Astrocyte (in vitro differentiated cells and primary cell): Measurements from ENCODE around the gene RPLP1. TPM values are rescaled to one million over a fixed set of nuclear protein-coding genes. Genes with fewer than 3 reads are reported as not detected.

Experiments used
- DNase-seq: peaks from one replicate; pipeline ENCODE4 v3.0.0-alpha.2; 2010; ENCODE audit warnings: low read depth
- FAIRE-seq: peaks from 2 replicates; lab custom pipeline; 2011; peaks lifted over from hg19 to GRCh38; lab: Jason Lieb, UNC
- H2AFZ ChIP-seq: 2 replicates; pipeline ENCODE4 v1.6.0; 2012; ENCODE audit warnings: low read depth, low read length, inconsistent platforms
- H3K27ac ChIP-seq: 2 replicates; pipeline ENCODE4 v1.5.1; 2011; ENCODE audit warnings: low read depth, low read length, inconsistent platforms
- H3K27me3 ChIP-seq: 2 replicates; pipeline ENCODE4 v1.6.0; 2011; ENCODE audit warnings: low read length, inconsistent platforms; ENCODE audit not compliant: insufficient read depth
- H3K36me3 ChIP-seq: 2 replicates; pipeline ENCODE4 v1.5.1; 2011; ENCODE audit warnings: low read length, inconsistent platforms; ENCODE audit not compliant: insufficient read depth
- H3K4me1 ChIP-seq: 2 replicates; pipeline ENCODE4 v1.5.1; 2011; ENCODE audit warnings: low read length, inconsistent platforms; ENCODE audit not compliant: insufficient read depth
- H3K4me2 ChIP-seq: 2 replicates; pipeline ENCODE4 v1.6.0; 2012; ENCODE audit warnings: low read length, inconsistent platforms
- H3K4me3 ChIP-seq: 2 replicates; pipeline ENCODE4 v1.5.1; 2011; ENCODE audit warnings: low read depth, mild to moderate bottlenecking, low read length, inconsistent platforms; ENCODE audit not compliant: insufficient read depth
- H3K79me2 ChIP-seq: 2 replicates; pipeline ENCODE4 v1.6.0; 2012; ENCODE audit warnings: mild to moderate bottlenecking, low read length, inconsistent platforms; ENCODE audit not compliant: insufficient read depth
- H3K9ac ChIP-seq: 2 replicates; pipeline ENCODE4 v1.6.0; 2012; ENCODE audit warnings: mild to moderate bottlenecking, low read length, inconsistent platforms
- H3K9me3 ChIP-seq: 2 replicates; pipeline ENCODE4 v1.5.1; 2012; ENCODE audit warnings: low read depth, mild to moderate bottlenecking, low read length, inconsistent platforms; ENCODE audit not compliant: insufficient read depth
- H4K20me1 ChIP-seq: 2 replicates; pipeline ENCODE4 v1.6.0; 2012; ENCODE audit warnings: low read length, inconsistent platforms; ENCODE audit not compliant: insufficient read depth
- H3K27ac Mint-ChIP-seq: one replicate; pipeline ENCODE4 v1.8.0; 2021; ENCODE audit warnings: mild to moderate bottlenecking, mixed read lengths; ENCODE audit not compliant: unreplicated experiment
- H3K27me3 Mint-ChIP-seq: one replicate; pipeline ENCODE4 v1.8.0; 2021; ENCODE audit warnings: low read depth, mixed read lengths; ENCODE audit not compliant: unreplicated experiment
- H3K36me3 Mint-ChIP-seq: one replicate; pipeline ENCODE4 v1.8.0; 2021; ENCODE audit warnings: low read depth, mixed read lengths; ENCODE audit not compliant: unreplicated experiment
- H3K4me1 Mint-ChIP-seq: one replicate; pipeline ENCODE4 v1.8.0; 2021; ENCODE audit warnings: low read depth, mixed read lengths; ENCODE audit not compliant: unreplicated experiment
- H3K4me3 Mint-ChIP-seq: one replicate; pipeline ENCODE4 v1.8.0; 2021; ENCODE audit warnings: mild to moderate bottlenecking, moderate library complexity, mixed read lengths; ENCODE audit not compliant: unreplicated experiment
- H3K9me3 Mint-ChIP-seq: one replicate; pipeline ENCODE4 v1.8.0; 2021; ENCODE audit warnings: mild to moderate bottlenecking, mixed read lengths; ENCODE audit not compliant: unreplicated experiment
- CTCF ChIP-seq: IDR thresholded peaks from 2 replicates; pipeline ENCODE4 v1.5.1; 2011; ENCODE audit warnings: low read depth, mild to moderate bottlenecking, inconsistent platforms, low read length, moderate library complexity; ENCODE audit not compliant: insufficient read depth
- EZH2 ChIP-seq: IDR thresholded peaks from 2 replicates; pipeline ENCODE4 v1.6.1; 2012; ENCODE audit warnings: mild to moderate bottlenecking, low read length, inconsistent platforms; ENCODE audit not compliant: insufficient read depth
- total RNA-seq: library from RNA; stranded (reverse); gene quantifications from 2 replicates; pipeline ENCODE4 v1.2.1, GENCODE V29; 2021

RPLP1 gene
- total RNA-seq, 1 donor from 2014 or later = 1,465 TPM

- no peaks in the 10 kb centered on the region for H3K36me3 Mint-ChIP-seq
- no peak overlapping the region for H3K4me3 Mint-ChIP-seq
- no peaks in the 10 kb centered on the region for H3K9me3 Mint-ChIP-seq
- DNase-seq (peak; percentile 91), FAIRE-seq (no peak)
- peak overlapping the region; percentile 31 for H2AFZ ChIP-seq
- H3K4me1 Mint-ChIP-seq = peaks cover 28% of the 10 kb centered on the region
- H3K27me3 Mint-ChIP-seq = no peaks in the 10 kb centered on the region
- H3K9me3 ChIP-seq = no peaks in the 10 kb centered on the region
- H4K20me1 ChIP-seq = no peaks in the 10 kb centered on the region
- peak overlapping the region; percentile 70 for H3K27ac Mint-ChIP-seq
- H3K79me2 ChIP-seq = no peaks in the 10 kb centered on the region
- H3K4me2 ChIP-seq = peak overlapping the region; percentile 60
- no peak overlapping the region for H3K4me3 ChIP-seq
- H3K27me3 ChIP-seq = no peaks in the 10 kb centered on the region
- H3K9ac ChIP-seq = no peak overlapping the region
- TF ChIP-seq EZH2 = no peak
- TF ChIP-seq CTCF = no peak
- H3K4me1 ChIP-seq = peaks cover 19% of the 10 kb centered on the region
- H3K27ac ChIP-seq = no peak overlapping the region
- no peaks in the 10 kb centered on the region for H3K36me3 ChIP-seq
Observed at GRCh38 chr15:69468241-69469121, 15.9 kb downstream of the RPLP1 start.

- Mint-ChIP-seq H3K27ac (peak overlapping the region; percentile 81), H3K36me3 (no peaks in the 10 kb centered on the region), H3K4me1 (peaks cover 35% of the 10 kb centered on the region), H3K9me3 (no peaks in the 10 kb centered on the region), H3K27me3 (no peaks in the 10 kb centered on the region), H3K4me3 (no peak overlapping the region)
- H2AFZ ChIP-seq = no peak overlapping the region
- no peak overlapping the region for H3K4me2 ChIP-seq
- H3K4me1 ChIP-seq = peaks cover 27% of the 10 kb centered on the region
- no peaks in the 10 kb centered on the region for H3K36me3 ChIP-seq
- H3K9ac ChIP-seq = no peak overlapping the region
- DNase-seq = peak; percentile 56
- no peaks in the 10 kb centered on the region for H4K20me1 ChIP-seq
- H3K27ac ChIP-seq = no peak overlapping the region
- no peaks in the 10 kb centered on the region for H3K79me2 ChIP-seq
- H3K27me3 ChIP-seq = no peaks in the 10 kb centered on the region
- H3K9me3 ChIP-seq = no peaks in the 10 kb centered on the region
- FAIRE-seq = no peak
- no peak for TF ChIP-seq EZH2
- no peak for TF ChIP-seq CTCF
- no peak overlapping the region for H3K4me3 ChIP-seq
Observed at GRCh38 chr15:69469467-69470201, 17.0 kb downstream of the RPLP1 start.
